ENCODE measurements around the gene CEP135. TPM values are rescaled to one million over a fixed set of nuclear protein-coding genes. Genes with fewer than 3 reads are reported as not detected.
"Not testable (repeated sequence)": the region's sequence is repeated elsewhere in the genome, so short reads cannot be mapped to it uniquely, and the experiment has no call there.

CEP135 gene
- total RNA-seq, result 6.3 TPM
- long read RNA-seq, partial matches to known transcripts, result 11 of 14 reads
- long read RNA-seq, other reads (novel, unspliced or antisense), result 3 of 14 reads

DNA sequence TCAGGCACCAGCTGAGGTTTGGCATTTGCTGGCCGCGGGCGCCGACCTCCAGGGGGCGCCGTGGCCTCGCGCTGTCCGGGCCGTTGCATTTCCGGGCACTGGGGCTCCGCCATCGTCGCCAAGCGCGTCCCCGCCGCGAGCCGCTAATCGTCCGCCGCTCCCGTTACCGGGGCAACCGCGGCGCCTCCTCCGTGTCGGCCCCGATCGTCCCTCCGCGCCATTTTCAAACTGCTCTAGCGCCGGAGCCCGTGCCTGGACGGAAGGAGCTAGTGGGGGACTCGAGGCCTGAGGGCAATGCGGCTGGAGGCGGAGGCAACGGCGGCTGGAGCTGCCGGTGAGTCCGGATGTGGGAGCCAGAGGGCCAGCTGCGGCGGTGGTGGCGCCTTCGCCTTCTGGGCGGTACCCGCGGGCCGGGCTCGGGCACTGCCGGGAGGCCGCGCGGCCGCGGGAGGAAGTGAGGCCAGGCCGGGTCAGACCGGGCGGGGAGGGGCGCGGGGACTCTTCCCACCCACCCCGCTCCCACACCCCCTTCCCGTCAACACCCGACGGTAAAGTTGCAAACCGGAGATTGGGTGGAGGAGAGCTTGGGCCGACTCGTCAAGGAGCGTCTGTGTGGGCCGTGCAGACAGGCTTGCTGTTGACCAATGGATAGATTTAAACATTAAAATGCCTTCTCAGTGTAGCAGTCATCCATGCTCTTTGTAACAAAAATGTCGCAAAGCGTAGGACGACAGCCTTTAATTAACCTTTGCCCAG lies at the start of gene CEP135:
CEP135 (plus strand) TSS at position 220 of the 756 bp plus-strand sequence. CDS start 3,186 bp downstream, outside the sequence.
- DNase-seq (ENCODE audit: low spot score), result peak; percentile 98

DNA sequence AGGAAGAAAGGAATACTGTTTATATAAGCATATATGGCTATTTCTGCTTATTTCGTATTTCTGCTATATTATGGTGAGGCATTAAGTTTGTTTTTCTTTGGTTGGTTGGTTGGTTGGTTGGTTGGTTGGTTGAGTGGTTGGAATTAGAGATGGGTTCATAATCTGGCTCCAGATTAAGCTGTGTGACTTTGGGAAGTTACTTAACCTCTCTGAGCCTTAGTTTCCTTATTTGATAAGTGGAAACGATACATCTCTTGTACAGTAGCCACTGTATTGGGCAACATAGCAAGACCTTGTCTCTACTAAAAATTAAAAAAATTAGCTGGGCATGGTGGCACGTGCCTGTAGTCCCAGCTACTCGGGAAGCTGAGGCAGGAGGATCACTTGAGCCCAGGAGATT lies 46.1 kb upstream of the CEP135 start:
- no peak for DNase-seq (ENCODE audit: low spot score)

DNA sequence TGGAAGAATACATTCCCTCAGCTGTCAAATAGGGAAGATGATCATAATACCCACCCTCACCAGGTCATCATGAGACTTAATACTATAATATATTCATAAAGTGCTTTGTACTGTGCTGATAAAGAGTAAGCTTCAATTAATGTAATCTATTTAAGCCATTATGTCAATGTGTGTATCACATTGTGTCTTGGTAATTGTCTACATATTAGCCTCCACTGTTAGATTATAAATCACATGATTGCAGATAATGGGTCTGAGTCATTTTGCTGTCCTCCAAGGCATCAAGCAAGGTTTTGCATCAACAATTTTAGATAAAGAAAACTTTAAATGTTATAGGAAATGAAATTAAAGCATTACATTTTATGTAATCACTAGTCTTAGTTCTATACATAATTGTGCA lies 45.2 kb upstream of the CEP135 start:
- no peak for DNase-seq (ENCODE audit: low spot score)

DNA sequence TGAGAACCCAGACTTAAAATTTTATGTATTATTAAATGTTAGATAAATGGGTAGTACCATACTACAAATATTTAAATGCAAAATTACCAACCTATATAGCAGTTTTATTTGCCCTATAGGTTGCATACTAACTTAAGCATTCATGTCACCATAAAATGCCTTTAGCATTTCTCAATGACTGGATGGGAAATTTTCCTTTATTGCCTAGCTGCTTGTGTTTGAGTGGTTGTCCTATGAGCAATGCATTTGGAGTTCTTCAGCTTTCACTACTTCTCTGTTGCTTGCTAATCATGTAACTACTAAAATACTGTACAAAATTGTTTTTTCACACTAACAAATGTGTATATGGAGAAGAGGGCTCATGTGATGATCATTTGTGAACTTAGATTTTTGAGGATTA lies 44.2 kb upstream of the CEP135 start:
- DNase-seq (ENCODE audit: low spot score), result no peak

- no peak for DNase-seq (ENCODE audit: low spot score)
These were observed 42.4 kb upstream of the CEP135 start for GRCh38 chr4:55906323-55906722.

- no peak for DNase-seq (ENCODE audit: low spot score)
These were observed 41.8 kb upstream of the CEP135 start for GRCh38 chr4:55906989-55907388.

DNA sequence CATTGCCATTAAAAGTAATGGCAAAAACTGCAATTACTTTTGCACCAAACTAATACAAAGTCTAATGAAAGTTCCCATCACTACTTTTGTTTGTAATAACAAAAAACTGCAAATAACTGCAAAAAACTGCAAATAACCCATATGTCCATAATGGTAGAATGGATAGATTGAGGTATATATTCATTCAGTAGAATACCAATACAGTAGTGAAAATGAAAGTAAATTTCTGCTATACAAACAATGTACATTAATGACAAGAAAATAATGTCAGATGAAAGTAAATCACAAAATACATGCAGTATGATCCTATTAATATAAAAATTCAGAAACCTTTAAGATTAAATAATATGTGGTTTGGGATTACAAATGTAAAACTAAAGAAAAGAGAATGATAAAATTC lies 41.3 kb upstream of the CEP135 start:
- no peak for DNase-seq (ENCODE audit: low spot score)

DNA sequence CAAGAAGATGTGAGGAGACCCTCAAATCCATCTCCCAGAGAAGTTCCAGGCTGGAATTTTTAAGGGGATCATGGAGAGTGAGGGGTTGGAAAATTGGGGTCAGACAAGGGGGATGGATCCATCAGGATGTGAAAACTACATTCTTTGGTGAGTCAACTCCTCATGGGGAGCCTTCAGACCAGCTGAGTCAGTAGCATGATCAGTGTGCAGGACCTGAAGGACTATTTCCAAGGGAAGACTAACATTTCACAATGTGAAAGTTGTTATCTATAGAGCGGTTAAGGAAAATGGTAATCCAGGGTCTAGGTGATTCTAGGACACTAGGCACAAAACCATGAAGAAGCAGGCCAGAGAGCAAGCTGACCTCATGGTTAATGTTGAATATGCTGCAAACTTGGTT lies 38.6 kb upstream of the CEP135 start:
- no peak for DNase-seq (ENCODE audit: low spot score)

GRCh38 chr4:55912249-55912648 lies 36.5 kb upstream of the CEP135 start:
- no peak for DNase-seq (ENCODE audit: low spot score)

GRCh38 chr4:55920571-55920970 lies 28.2 kb upstream of the CEP135 start:
- DNase-seq (ENCODE audit: low spot score), result no peak

- DNase-seq (ENCODE audit: low spot score), result no peak
These were observed 27.7 kb upstream of the CEP135 start for GRCh38 chr4:55921093-55921492.

DNA sequence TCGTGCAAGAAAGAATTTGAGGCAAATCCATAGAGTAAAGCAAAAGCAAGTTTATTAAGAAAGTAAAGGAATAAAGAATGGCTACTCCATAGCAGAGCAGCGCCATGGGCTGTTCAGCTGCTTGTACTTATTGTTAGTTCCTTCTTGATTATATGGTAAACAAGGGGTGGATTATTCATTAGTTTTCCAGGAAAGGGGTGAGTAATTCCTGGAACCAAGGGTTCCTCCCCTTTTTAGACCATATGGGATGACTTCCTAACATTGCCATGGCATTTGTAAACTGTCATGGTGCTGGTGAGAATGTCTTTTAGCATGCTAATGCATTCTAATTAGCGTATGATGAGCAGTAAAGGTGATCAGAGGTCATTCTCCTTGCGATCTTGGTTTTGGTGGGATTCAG lies 23.5 kb upstream of the CEP135 start:
- DNase-seq (ENCODE audit: low spot score), result no peak

- no peak for DNase-seq (ENCODE audit: low spot score)
These were observed 22.1 kb upstream of the CEP135 start for GRCh38 chr4:55926610-55927009.

GRCh38 chr4:55927803-55928437 lies 20.8 kb upstream of the CEP135 start:
- no peak for DNase-seq (ENCODE audit: low spot score)

DNA sequence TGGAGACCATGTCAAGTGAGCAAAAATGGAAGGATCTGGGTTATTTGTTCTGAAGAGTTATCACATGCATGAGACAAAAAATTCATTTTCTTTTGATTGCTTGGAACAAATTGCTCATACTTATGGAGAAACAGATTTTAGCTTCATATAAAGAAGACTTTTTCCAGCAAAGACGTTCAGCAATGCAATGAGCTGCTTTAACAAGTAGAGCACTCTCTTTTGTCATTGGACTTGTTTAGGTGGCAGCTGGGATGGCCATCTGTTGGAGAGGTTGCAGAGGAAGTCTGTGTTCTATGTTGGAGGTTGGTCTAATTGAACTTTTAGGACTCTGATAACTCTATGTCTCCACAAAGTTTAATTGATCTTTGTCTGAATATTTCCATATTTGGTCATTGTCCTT lies 19.9 kb upstream of the CEP135 start:
- no peak for DNase-seq (ENCODE audit: low spot score)

DNA sequence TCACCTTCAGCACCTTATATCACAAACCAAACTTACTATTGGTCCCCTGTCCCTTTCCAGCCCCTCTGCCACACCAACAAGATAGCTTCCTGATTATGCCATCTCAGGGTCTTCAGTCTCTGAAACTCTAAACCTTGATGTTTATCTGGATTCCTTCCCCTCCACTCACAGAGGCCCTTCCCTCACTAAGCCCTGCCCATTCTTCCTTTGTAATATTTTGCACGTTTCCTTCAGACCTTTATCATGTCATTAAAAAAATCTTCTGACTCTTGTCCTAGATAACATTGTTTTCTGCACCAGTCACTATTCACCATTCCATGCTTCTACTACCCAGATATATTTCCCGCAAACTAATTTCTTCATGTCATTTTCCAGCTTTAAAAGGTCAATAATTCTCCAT lies 17.7 kb upstream of the CEP135 start:
- DNase-seq (ENCODE audit: low spot score), result no peak

DNA sequence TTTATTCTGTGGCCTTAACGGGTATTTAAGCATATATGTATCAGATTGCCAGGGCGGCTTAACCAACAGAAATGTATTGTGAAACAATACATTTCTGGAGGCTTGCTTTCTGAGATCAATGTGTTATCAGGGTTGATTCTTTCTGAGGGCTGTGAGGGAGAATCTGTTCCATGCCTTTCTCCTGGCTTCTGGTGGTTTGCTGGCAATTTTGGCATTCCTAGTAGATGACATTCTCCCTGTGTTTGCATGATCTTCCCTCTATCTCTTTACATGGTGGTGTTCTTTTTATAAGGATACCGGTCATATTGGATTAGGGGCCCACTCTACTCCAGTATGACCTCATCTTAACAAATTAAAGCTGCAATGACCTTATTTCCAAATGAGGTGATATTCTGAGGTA lies 16.9 kb upstream of the CEP135 start:
- DNase-seq (ENCODE audit: low spot score), result no peak

DNA sequence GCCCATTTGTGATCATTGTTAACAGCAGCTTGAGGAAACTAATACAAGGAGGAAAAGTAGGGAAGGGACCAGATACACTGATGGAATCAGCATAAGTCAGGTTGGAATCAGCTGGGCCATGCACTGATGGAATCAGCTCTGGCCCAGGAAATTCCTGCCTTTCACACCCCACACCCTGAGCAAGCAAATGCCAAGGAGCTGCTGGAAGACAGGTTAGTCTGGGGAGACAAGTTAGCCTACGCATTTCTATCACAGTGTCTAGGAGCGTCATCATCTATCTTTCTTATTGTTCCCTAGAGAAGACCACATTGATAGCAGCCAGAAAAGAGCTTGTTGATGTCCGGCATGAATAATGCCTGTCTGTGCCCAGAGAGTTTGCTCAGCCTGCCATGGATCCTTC lies 16.2 kb upstream of the CEP135 start:
- no peak for DNase-seq (ENCODE audit: low spot score)

DNA sequence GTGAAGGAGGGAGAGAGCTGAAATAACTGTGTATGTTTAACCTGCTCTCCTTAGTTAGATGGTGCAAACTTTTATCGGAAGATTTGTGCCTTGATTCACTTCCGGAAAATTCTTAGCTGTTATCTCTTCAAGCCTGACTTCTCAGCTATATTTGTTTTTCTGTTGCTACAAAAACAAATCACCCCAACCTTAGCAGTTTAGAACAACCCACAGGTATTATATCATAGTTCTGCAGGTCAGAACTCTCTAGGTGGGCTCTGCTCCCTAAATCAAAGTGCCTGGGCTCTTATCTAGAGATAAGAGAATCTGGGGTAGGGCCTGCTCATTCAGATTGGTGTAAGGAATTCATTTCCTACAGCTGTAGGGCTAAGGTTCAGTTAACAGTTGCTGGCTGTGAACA lies 15.1 kb upstream of the CEP135 start:
- no peak for DNase-seq (ENCODE audit: low spot score)

GRCh38 chr4:55935907-55936306 lies 12.8 kb upstream of the CEP135 start:
- not testable (repeated sequence) for DNase-seq (ENCODE audit: low spot score)

- no peak for DNase-seq (ENCODE audit: low spot score)
These were observed 10.3 kb upstream of the CEP135 start for GRCh38 chr4:55938481-55938880.

GRCh38 chr4:55939421-55939820 lies 9.3 kb upstream of the CEP135 start:
- DNase-seq (ENCODE audit: low spot score), result no peak

DNA sequence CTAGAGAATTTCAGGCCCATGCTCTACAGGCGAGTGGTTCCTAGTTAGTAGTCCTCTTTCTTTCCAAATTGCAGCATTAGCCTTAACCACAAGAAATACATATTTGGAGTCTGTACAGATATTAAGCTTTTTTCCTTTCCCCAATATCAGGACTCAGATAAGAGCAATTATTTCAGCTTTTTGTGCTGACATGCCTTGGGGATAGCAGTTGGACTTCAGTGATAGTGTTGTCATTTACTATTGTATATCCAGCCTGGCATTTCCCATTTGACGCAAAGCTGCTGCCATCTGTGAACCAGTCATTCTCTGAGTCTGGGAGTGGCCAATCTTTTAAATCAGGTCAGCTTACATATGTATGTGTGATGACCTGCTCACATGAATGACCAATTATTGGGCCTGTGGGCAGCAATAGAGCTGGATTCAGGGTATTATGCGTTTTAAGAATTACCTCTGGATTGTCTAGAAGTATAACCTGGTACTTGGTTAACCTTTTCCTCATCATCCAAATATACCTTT lies 6.8 kb upstream of the CEP135 start:
- DNase-seq (ENCODE audit: low spot score), result no peak

Data from mesenteric fat pad (tissue), 1 donor.